Upper lobe of right lung (tissue), 1 donor: ENCODE results near the gene WNK2. TPM values are rescaled to one million over a fixed set of nuclear protein-coding genes. Genes with fewer than 3 reads are reported as not detected.
"Not testable (repeated sequence)": the region's sequence is repeated elsewhere in the genome, so short reads cannot be mapped to it uniquely, and the experiment has no call there.

Experiments
- ATAC-seq: fragments of 200-7000 bp; cut with Tn5 transposase; one replicate; pipeline ENCODE4 v1.9.1; 2020; ENCODE audit warnings: mild to moderate bottlenecking, moderate library complexity
- DNase-seq: peaks from one replicate; pipeline ENCODE4 v3.0.0-alpha.2; 2020
- H3K27ac ChIP-seq: fragments of 200-600 bp; one replicate; pipeline ENCODE4 v1.8.0; 2022
- H3K27me3 ChIP-seq: fragments of 200-600 bp; one replicate; pipeline ENCODE4 v1.8.0; 2022; ENCODE audit warnings: mild to moderate bottlenecking
- H3K36me3 ChIP-seq: fragments of 200-600 bp; one replicate; pipeline ENCODE4 v1.8.0; 2022
- H3K4me1 ChIP-seq: fragments of 200-600 bp; one replicate; pipeline ENCODE4 v1.8.0; 2022
- H3K4me3 ChIP-seq: fragments of 200-600 bp; one replicate; pipeline ENCODE4 v1.8.0; 2022; ENCODE audit warnings: mild to moderate bottlenecking
- H3K9me3 ChIP-seq: fragments of 200-600 bp; one replicate; pipeline ENCODE4 v1.8.0; 2022
- intact Hi-C: fragments of 100-400 bp; cut with DNase I; formaldehyde crosslinking; loops from one replicate; pipeline ENCODE4 v1.11.0; 2022
- total RNA-seq: library from RNA; stranded (reverse); fragmentation: NEBNext Ultra II Directional; extraction: Animal tissue kit (Norgen Biotek cat#: 25700); gene quantifications from one replicate; pipeline ENCODE4 v1.2.1, GENCODE V29; 2021
- TF ChIP-seq, protein P1 (sequence below): fragments of 200-600 bp; IDR thresholded peaks from one replicate; pipeline ENCODE4 v1.8.0; 2022; ENCODE audit warnings: antibody characterized with exemption
- donor health status: DM: no; HTN: yes; CAD: no; lungs with severe emphysema.

The WNK2 gene
- total RNA-seq, 1 donor from 2014 or later = 0.35 TPM

DNA sequence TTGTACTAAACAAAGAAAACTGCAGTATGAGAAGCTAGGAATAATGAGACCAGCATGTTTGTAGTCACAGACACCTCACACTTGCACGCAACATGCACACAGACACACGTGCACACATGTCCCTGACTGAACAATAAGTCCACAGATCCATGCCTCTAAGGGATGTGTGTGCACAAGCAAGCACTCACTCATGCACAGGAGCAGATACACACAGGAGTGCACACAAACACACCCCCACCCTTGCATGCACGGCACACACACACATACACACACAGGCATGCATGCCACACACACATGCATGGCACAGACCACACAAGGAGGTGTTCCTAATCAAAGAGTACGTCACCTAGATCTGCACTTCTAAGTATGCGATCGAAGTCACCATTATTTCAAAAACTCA is 156.2 kb downstream of the WNK2 start:
- TF ChIP-seq, protein P1, sequence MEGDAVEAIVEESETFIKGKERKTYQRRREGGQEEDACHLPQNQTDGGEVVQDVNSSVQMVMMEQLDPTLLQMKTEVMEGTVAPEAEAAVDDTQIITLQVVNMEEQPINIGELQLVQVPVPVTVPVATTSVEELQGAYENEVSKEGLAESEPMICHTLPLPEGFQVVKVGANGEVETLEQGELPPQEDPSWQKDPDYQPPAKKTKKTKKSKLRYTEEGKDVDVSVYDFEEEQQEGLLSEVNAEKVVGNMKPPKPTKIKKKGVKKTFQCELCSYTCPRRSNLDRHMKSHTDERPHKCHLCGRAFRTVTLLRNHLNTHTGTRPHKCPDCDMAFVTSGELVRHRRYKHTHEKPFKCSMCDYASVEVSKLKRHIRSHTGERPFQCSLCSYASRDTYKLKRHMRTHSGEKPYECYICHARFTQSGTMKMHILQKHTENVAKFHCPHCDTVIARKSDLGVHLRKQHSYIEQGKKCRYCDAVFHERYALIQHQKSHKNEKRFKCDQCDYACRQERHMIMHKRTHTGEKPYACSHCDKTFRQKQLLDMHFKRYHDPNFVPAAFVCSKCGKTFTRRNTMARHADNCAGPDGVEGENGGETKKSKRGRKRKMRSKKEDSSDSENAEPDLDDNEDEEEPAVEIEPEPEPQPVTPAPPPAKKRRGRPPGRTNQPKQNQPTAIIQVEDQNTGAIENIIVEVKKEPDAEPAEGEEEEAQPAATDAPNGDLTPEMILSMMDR = no peak
- Histone ChIP-seq H3K4me1 (no peaks in the 10 kb centered on the region), H3K36me3 (no peaks in the 10 kb centered on the region), H3K27me3 (no peaks in the 10 kb centered on the region), H3K9me3 (no peaks in the 10 kb centered on the region), H3K4me3 (no peak overlapping the region), H3K27ac (no peak overlapping the region)
- intact Hi-C loops = no loop called here
- DNase-seq (no peak), ATAC-seq (no peak)

DNA sequence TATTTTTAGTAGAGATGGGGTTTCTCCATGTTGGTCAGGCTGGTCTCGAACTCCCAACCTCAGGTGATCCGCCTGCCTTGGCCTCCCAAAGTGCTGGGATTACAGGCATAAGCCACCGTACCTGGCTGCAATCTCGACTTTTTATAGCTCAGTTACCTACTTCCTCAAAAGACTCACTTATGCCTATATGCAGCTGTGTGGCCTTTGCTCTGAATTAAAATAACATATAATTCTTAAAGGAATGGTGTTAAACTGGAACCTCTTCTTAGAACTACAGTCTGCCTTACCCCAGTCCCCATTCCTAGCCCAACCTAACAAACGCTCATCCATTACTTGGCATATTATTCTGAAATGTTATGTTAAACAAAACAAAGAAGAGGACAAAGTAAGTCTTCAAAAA is 157.9 kb downstream of the WNK2 start:
- intact Hi-C loops, DNase-seq, H3K9me3 ChIP-seq, ATAC-seq, H3K36me3 ChIP-seq, H3K4me1 ChIP-seq, H3K4me3 ChIP-seq, H3K27ac ChIP-seq: not testable (repeated sequence)
- peaks cover 11% of the 10 kb centered on the region for H3K27me3 ChIP-seq

DNA sequence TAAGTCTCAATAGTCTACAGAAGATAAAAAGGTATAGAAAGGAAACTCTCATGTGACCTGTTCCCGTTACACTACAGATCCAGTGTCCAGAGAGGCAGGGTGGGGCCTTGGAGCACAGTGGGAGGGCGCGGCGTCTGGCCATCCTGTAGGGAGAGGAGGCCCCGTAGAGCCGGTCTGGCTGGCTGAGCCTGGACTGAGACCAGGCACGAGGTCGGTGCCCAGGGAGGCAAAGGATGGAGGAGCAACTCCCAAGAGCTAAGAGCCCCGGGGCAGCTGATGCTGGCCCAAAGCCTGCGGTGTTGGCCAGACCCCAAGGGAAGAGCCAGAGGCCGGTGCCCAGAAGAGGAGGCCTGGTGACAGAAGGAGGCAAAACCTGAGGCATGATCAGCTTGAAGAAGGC is 158.5 kb downstream of the WNK2 start:
- H3K9me3 ChIP-seq, H3K4me1 ChIP-seq, H3K36me3 ChIP-seq, intact Hi-C loops, H3K27ac ChIP-seq, H3K4me3 ChIP-seq: not testable (repeated sequence)
- ATAC-seq = peak; percentile 86
- peak; percentile 77 for DNase-seq
- H3K27me3 ChIP-seq = peaks cover 11% of the 10 kb centered on the region

DNA sequence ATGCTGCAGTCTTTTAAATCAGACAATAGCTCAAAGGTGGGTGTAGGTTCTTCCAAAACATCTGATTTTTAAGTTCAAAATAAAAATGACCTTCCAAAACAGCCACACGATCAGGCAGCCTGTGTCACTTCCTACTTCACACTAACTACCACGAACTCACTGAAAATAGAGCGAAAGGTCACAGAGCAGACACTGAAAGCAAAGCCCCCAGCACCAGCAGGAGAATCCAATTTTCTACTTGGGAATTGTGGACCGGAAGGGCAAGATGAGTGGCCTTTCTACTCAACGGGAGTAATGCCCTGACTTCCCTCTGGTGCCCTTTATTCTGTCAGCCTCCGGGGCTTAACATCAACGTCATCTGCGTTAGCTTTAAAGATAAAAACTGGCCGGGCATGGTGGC is 159.7 kb downstream of the WNK2 start:
- no peak for DNase-seq
- Histone ChIP-seq H3K4me1 (no peaks in the 10 kb centered on the region), H3K27ac (no peak overlapping the region), H3K4me3 (no peak overlapping the region), H3K36me3 (no peaks in the 10 kb centered on the region), H3K27me3 (peaks cover 11% of the 10 kb centered on the region), H3K9me3 (no peaks in the 10 kb centered on the region)
- TF ChIP-seq, protein P1 = no peak
- intact Hi-C loops = no loop called here
- ATAC-seq = no peak

DNA sequence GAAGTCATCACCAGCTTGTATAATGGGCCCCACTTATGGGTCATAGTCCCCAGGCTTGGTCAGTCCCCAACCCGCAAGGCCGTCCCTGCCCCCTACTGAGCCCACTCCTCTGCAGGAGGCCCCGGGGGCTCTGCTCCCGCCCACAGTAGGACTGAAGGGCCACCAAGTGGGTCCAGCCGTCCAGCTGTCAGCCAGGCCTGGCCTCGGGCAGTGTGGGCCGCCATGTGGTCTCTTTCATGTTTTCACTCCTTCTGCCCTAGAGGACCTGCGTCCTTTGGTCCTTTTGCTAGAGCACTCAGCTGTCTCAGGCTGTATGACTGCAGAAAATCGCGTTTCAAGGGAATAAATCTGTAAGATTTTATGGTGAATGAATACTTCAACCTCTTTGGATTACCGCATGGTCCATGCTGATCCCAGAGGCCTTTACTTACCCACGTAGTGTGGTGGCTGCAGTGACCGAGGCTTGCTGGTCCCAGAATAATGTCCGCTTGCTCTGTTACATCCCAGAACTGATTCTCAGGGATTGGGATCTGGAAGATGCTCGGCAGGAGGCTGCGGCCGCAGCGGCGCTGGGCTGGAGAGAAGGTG is 161.8 kb downstream of the WNK2 start:
- peak; percentile 45 for ATAC-seq
- intact Hi-C loops = no loop called here
- Histone ChIP-seq H3K27me3 (peaks cover 11% of the 10 kb centered on the region), H3K9me3 (no peaks in the 10 kb centered on the region), H3K36me3 (no peaks in the 10 kb centered on the region), H3K4me3 (peak overlapping the region; percentile 36), H3K27ac (no peak overlapping the region), H3K4me1 (no peaks in the 10 kb centered on the region)
- TF ChIP-seq, protein P1 = no peak
- DNase-seq = no peak

DNA sequence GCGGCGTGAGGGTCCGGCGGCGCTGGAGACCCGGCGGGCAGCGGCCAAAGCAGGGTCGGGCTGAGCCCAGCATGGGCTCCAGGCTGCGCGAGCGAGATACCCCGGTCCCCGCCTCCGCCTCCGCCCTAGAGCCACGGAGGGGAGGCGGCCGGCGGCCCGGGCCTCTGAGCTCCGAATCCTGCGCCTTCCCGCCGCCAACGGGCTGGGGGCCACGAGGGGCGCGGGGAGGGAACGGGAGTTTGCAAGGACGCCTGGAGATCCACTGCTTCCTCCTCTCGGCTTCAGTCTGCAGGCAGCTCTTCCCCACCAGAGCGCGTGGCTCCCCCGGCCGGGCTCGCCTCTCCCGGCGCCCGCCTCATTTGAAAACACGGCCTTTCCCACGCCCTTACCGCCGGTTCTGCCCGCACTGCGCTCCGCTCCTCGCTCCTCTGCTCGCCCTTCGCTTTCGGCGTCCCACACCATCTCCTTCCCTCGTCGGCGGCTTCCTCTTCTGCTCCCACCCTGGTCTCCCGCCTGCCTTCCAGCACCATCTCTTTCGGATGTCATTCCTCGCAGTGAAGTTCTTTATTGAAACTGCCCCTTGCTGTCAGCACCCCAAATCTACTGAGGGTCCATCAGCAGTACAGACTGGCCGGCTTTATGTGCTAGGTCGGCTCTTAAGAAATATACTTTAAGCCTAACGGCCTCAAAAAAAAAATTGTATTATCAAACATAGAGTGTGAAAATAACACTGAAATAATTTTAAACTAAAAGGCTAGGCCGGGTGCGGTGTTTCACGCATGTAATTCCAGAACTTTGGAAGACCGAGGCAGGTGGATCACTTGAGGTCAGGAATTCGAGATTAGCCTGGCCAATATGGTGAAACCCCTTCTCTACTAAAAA is 162.5 kb downstream of the WNK2 start:
- TF ChIP-seq, protein P1 = no peak
- Histone ChIP-seq H3K4me1 (no peaks in the 10 kb centered on the region), H3K27me3 (peaks cover 11% of the 10 kb centered on the region), H3K27ac (no peak overlapping the region), H3K4me3 (peak overlapping the region; percentile 36), H3K9me3 (no peaks in the 10 kb centered on the region), H3K36me3 (no peaks in the 10 kb centered on the region)
- ATAC-seq = peak; percentile 75
- intact Hi-C loops = no loop called here
- DNase-seq = peak; percentile 71

DNA sequence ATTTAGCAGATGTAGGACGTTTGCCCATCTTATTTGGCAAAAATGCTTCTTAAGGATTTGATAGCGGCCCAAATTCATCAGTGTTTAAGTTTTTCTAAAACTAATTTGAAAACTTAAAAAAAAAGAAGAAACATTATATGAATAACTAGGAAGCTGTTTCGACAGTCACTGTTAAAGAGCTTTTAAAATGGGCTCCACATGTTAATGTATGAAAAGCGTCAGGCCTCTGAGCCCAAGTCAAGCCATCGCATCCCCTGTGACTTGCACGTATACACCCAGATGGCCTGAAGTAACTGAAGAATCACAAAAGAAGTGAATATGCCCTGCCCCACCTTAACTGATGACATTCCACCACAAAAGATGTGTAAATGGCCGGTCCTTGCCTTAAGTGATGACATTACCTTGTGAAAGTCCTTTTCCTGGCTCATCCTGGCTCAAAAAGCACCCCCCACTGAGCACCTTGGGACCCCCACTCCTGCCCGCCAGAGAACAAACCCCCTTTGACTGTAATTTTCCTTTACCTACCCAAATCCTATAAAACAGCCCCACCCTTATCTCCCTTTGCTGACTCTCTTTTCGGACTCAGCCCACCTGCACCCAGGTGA is 163.5 kb downstream of the WNK2 start:
- H3K4me3 ChIP-seq, H3K36me3 ChIP-seq, H3K27ac ChIP-seq, DNase-seq, ATAC-seq, intact Hi-C loops, H3K4me1 ChIP-seq, H3K9me3 ChIP-seq: not testable (repeated sequence)
- H3K27me3 ChIP-seq = peaks cover 11% of the 10 kb centered on the region

DNA sequence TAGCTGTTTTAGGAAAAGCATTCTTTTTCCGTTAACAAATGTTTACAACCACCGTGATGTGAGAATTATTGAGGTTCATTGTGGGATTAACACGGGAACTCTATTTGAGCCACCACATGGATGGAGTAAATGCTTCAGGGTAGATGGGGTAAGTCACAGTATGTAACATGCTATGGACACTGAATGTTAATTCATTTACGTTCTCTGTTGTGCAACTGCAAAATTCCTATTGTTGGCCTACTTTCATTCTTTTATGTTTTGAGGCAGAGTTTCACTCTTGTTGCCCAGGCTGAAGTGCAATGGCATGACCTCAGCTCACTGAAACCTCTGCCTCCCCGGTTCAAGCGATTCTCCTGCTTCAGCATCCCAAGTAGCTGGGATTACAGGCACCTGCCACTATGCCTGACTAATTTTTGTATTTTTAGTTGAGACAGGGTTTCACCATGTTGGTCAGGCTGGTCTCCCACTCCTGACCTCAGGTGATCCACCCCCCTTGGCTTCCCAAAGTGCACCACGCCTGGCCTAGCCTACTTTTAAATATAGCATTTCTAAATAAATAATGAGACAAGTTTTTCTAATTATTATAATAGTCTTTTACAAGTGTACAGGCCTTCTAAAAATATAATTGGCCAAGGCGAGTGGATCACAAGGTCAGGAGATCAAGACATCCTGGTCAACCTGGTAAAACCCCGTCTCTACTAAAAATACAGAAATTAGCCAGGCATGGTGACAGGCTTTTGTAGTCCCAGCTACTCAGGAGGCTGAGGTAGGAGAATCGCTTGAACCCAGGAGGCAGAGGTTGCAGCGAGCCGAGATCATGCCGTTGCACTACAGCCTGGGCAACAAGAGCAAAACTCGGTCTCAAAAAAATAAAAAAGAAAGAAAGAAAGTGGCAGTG is 169.7 kb downstream of the WNK2 start:
- not testable (repeated sequence) for ATAC-seq, H3K27me3 ChIP-seq, DNase-seq

More for the DNA sequence above, 169.7 kb downstream of the WNK2 start:
- H3K36me3 ChIP-seq, intact Hi-C loops, H3K4me1 ChIP-seq, H3K9me3 ChIP-seq, H3K27ac ChIP-seq, H3K4me3 ChIP-seq: not testable (repeated sequence)
